Karpas-422 (cell line): ENCODE results near the gene PDGFRA. TPM values are rescaled to one million over a fixed set of nuclear protein-coding genes. Genes with fewer than 3 reads are reported as not detected.

ENCODE experiments used
- DNase-seq: peaks from one replicate; pipeline ENCODE4 v3.0.0-alpha.2; 2015
- H2AFZ ChIP-seq: fragments of 200-600 bp; sonication (generic); 2 replicates; pipeline ENCODE4 v1.6.1; 2014; ENCODE audit warnings: antibody characterized with exemption, low read length, mixed read lengths
- H3K27ac ChIP-seq: fragments of 200-600 bp; sonication (generic); 2 replicates; pipeline ENCODE4 v1.5.1; 2014; ENCODE audit warnings: mild to moderate bottlenecking, low read length, moderate library complexity
- H3K27me3 ChIP-seq: fragments of 200-600 bp; sonication (generic); 2 replicates; pipeline ENCODE4 v1.6.1; 2014; ENCODE audit warnings: low read length, mixed read lengths
- H3K36me3 ChIP-seq: fragments of 200-600 bp; sonication (generic); 2 replicates; pipeline ENCODE4 v1.6.1; 2014; ENCODE audit warnings: low read length, mixed read lengths; ENCODE audit not compliant: insufficient read depth
- H3K4me1 ChIP-seq: fragments of 200-600 bp; sonication (generic); 2 replicates; pipeline ENCODE4 v1.6.1; 2014; ENCODE audit warnings: mild to moderate bottlenecking, low read length, mixed read lengths
- H3K4me2 ChIP-seq: fragments of 200-600 bp; sonication (generic); 2 replicates; pipeline ENCODE4 v1.6.1; 2014; ENCODE audit warnings: low read length, low read depth, mild to moderate bottlenecking; ENCODE audit not compliant: poor library complexity, severe bottlenecking
- H3K4me3 ChIP-seq: fragments of 200-600 bp; sonication (generic); 2 replicates; pipeline ENCODE4 v1.5.1; 2014; ENCODE audit warnings: mild to moderate bottlenecking, antibody characterized with exemption, low read length, mixed read lengths
- H3K79me2 ChIP-seq: fragments of 200-600 bp; sonication (generic); 2 replicates; pipeline ENCODE4 v1.6.1; 2014; ENCODE audit warnings: mild to moderate bottlenecking, low read length, mixed read lengths
- H3K9ac ChIP-seq: fragments of 200-600 bp; sonication (generic); 2 replicates; pipeline ENCODE4 v1.6.0; 2014; ENCODE audit warnings: low read length
- H3K9me2 ChIP-seq: fragments of 200-600 bp; sonication (generic), shearing (Covaris generic); replicated peaks from 2 replicates; pipeline ENCODE4 v1.6.0; 2014; ENCODE audit warnings: mild to moderate bottlenecking, low read length, moderate library complexity; ENCODE audit not compliant: insufficient read depth
- H3K9me3 ChIP-seq: fragments of 300-700, 200-600 bp; sonication (generic); 2 replicates; pipeline ENCODE4 v1.6.1; 2014; ENCODE audit warnings: low read length, mixed read lengths
- H4K20me1 ChIP-seq: fragments of 200-600 bp; sonication (generic); 2 replicates; pipeline ENCODE4 v1.6.1; 2014; ENCODE audit warnings: mild to moderate bottlenecking, antibody characterized with exemption, low read length, low read depth; ENCODE audit not compliant: insufficient read depth
- total RNA-seq: library from RNA; depleted of rRNA; stranded (reverse); fragments of >200 nt; shearing (Covaris generic); gene quantifications from 2 replicates; pipeline ENCODE4 v1.2.3, GENCODE V29; 2014; ENCODE audit warnings: low replicate concordance; rRNA removed

PDGFRA gene
- not detected in 2 replicates for total RNA-seq

DNA sequence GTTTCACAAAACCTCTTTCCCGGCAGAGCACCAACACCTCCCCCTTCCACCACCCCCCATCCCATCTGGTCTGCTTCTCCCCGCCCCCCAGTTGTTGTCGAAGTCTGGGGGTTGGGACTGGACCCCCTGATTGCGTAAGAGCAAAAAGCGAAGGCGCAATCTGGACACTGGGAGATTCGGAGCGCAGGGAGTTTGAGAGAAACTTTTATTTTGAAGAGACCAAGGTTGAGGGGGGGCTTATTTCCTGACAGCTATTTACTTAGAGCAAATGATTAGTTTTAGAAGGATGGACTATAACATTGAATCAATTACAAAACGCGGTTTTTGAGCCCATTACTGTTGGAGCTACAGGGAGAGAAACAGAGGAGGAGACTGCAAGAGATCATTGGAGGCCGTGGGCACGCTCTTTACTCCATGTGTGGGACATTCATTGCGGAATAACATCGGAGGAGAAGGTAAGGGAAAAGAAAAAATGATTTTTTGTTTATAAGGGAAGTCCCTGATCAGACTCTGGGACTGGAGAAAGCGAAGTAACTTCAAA is at the start of gene PDGFRA:
Gene PDGFRA (plus strand): TSS at position 333 of the 541 bp plus-strand sequence. CDS start 29,476 bp downstream, outside the sequence.
- Histone ChIP-seq H3K79me2 (no peaks in the 10 kb centered on the region), H3K9me3 (no peaks in the 10 kb centered on the region), H3K9me2 (no peaks in the 10 kb centered on the region), H2AFZ (peak within 1 kb of the TSS; percentile 87), H3K36me3 (no peaks in the 10 kb centered on the region), H3K9ac (peak within 1 kb of the TSS; percentile 60), H4K20me1 (no peaks in the 10 kb centered on the region), H3K27ac (no peak within 1 kb of the TSS), H3K4me3 (peak within 1 kb of the TSS; percentile 70; the same call in 1 of the 2 replicates), H3K4me2 (peak within 1 kb of the TSS; percentile 92), H3K27me3 (no peaks in the 10 kb centered on the region), H3K4me1 (peaks cover 27% of the 10 kb centered on the region)
- DNase-seq = no peak

DNA sequence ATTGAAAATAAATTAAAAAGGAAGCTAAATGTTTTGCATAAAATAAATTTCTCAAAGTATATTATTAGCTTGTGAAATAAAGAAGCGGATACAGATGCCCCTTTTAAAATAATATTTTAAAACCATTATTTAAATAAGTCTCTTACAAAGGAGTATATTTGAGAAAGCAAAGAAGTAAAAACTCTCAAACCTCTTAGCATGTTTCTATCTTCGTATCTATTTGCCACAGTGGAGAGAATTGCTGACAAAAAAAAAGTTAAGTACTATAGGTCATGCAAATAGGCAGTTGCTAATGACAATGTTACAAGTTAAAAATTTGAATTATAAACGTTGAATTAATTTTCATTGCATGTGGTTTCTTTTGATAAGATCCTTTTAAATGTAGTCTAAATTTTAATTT is 44.5 kb upstream of the PDGFRA start:
- no peaks in the 10 kb centered on the region for H3K27me3 ChIP-seq
- no peaks in the 10 kb centered on the region for H3K9me2 ChIP-seq

DNA sequence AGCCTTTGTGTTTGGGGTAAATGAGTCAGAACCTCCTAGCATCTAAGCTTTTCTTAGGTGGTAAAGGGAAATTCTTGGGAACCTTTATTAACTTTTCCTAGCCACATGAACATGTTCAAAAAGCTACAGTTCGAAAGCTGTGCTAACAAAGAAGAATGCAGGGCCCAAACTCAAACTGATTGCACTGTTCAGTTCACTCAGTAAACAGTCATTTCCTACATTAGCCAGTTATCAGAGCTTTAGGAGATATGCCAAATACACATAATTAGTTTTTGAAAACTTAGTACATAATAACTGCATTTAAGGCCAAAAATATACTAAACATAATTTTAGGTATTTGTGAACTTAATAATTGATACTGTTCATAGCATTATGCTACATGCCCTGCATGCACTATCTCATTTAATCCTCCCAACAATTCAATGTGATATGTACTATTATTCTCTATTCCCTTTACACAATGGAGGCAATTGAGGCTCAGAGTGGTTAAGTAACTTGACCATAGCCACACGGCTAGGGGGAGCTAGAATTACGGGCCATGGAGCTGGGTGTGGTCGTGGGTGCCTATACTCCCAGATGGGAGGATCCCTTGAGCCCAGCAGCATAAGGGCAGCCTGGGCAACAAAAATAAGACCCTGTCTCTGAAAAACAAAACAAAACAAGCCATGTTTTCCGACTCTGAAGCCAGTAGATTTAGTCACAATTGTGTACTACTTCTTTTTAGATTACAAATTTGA is 43.9 kb upstream of the PDGFRA start:
- H3K4me3 ChIP-seq = no peak overlapping the region
- 0 out of 2 replicates have a peak overlapping the region, but pooled peaks have one; percentile 3 for H3K27ac ChIP-seq
- H3K9me2 ChIP-seq = no peaks in the 10 kb centered on the region
- no peaks in the 10 kb centered on the region for H4K20me1 ChIP-seq
- no peak for DNase-seq
- H3K27me3 ChIP-seq = no peaks in the 10 kb centered on the region
- H3K9ac ChIP-seq = no peak overlapping the region
- peak overlapping the region; percentile 34 for H3K4me2 ChIP-seq
- H3K36me3 ChIP-seq = no peaks in the 10 kb centered on the region
- no peaks in the 10 kb centered on the region for H3K79me2 ChIP-seq
- no peaks in the 10 kb centered on the region for H3K9me3 ChIP-seq
- peaks cover 26% of the 10 kb centered on the region for H3K4me1 ChIP-seq
- 0 out of 2 replicates have a peak overlapping the region, but pooled peaks have one; percentile 4 for H2AFZ ChIP-seq

More for the DNA sequence above, 44.5 kb upstream of the PDGFRA start:
- Histone ChIP-seq H3K4me1 (peaks cover 26% of the 10 kb centered on the region), H2AFZ (0 out of 2 replicates have a peak overlapping the region, but pooled peaks have one; percentile 4), H3K36me3 (no peaks in the 10 kb centered on the region), H4K20me1 (no peaks in the 10 kb centered on the region), H3K4me2 (peak overlapping the region; percentile 34), H3K4me3 (no peak overlapping the region), H3K9me3 (no peaks in the 10 kb centered on the region), H3K27ac (0 out of 2 replicates have a peak overlapping the region, but pooled peaks have one; percentile 3), H3K9ac (no peak overlapping the region), H3K79me2 (no peaks in the 10 kb centered on the region)
- peak; percentile 55 for DNase-seq

DNA sequence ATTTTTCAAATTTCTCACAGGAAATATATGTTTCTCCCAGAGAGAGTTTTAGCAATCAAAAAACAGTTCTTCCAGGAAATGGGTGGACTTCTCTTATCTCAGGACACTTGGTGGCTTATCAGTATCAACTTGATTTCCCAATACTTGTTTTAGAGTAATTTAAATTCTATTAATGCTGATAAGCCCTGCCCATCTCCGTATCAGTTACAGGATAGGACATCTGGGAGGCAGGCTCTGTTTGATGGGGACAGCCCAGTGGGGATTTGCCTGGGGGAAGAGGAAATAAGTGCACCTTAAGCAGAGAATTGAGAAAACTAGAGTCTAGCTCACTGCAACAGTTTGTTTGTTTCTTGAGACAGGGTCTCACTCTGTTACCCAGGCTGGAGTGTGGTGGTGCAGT is 43.2 kb upstream of the PDGFRA start:
- Histone ChIP-seq H3K79me2 (no peaks in the 10 kb centered on the region), H4K20me1 (no peaks in the 10 kb centered on the region), H3K9ac (no peak overlapping the region), H3K4me1 (peaks cover 26% of the 10 kb centered on the region), H2AFZ (no peak overlapping the region), H3K27me3 (no peaks in the 10 kb centered on the region), H3K9me3 (no peaks in the 10 kb centered on the region), H3K4me2 (no peak overlapping the region), H3K27ac (no peak overlapping the region), H3K4me3 (no peak overlapping the region), H3K9me2 (no peaks in the 10 kb centered on the region), H3K36me3 (no peaks in the 10 kb centered on the region)
- no peak for DNase-seq

DNA sequence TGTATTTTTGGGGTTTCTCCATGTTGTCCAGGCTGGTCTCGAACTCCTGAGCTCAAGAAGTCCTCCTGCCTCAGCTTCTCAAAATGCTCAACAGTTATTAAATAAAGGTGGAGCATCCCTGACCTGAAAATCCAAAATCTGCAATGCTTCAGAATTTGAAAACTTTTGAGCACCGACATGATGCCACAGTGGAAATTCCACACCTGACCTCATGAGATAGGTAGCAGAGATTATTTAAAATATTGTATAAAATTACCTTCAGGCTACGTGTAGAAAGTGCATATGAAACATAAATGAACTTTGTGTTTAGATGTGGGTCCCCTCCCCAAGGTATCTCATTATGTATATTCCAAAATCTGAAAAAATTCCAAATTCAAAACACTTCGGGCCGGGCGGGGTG is 42.7 kb upstream of the PDGFRA start:
- Histone ChIP-seq H3K79me2 (no peaks in the 10 kb centered on the region), H3K9me2 (no peaks in the 10 kb centered on the region), H3K9me3 (no peaks in the 10 kb centered on the region), H3K9ac (no peak overlapping the region), H3K4me1 (peaks cover 26% of the 10 kb centered on the region), H3K36me3 (no peaks in the 10 kb centered on the region), H3K27ac (no peak overlapping the region), H4K20me1 (no peaks in the 10 kb centered on the region), H2AFZ (no peak overlapping the region), H3K4me2 (no peak overlapping the region), H3K4me3 (no peak overlapping the region), H3K27me3 (no peaks in the 10 kb centered on the region)
- DNase-seq = no peak

DNA sequence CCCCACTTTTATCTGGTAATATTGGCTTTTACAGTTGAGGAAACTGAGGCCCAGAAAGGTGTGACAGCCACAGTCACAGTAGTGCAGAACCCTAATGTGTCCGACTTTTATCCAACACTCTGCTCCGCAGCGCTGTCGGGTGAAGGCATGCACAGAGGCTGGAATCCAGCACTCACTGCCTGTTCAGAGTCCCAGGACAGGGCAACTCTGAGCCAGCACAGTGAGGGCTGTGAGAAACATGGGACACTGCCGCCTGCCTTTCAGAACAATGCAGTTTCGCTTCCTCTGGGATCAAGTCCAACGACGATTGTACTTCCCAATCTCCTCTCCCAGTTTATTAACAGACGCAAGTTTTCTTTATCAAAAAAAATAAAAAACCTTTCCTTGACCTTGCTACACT is 41.9 kb upstream of the PDGFRA start:
- no peaks in the 10 kb centered on the region for H3K27me3 ChIP-seq
- H3K4me2 ChIP-seq = no peak overlapping the region
- no peaks in the 10 kb centered on the region for H3K79me2 ChIP-seq
- no peaks in the 10 kb centered on the region for H3K9me2 ChIP-seq
- H2AFZ ChIP-seq = no peak overlapping the region
- DNase-seq = no peak
- no peaks in the 10 kb centered on the region for H3K9me3 ChIP-seq
- no peaks in the 10 kb centered on the region for H3K36me3 ChIP-seq
- H3K4me1 ChIP-seq = peaks cover 29% of the 10 kb centered on the region
- H3K27ac ChIP-seq = no peak overlapping the region
- no peak overlapping the region for H3K9ac ChIP-seq
- no peak overlapping the region for H3K4me3 ChIP-seq
- no peaks in the 10 kb centered on the region for H4K20me1 ChIP-seq

DNA sequence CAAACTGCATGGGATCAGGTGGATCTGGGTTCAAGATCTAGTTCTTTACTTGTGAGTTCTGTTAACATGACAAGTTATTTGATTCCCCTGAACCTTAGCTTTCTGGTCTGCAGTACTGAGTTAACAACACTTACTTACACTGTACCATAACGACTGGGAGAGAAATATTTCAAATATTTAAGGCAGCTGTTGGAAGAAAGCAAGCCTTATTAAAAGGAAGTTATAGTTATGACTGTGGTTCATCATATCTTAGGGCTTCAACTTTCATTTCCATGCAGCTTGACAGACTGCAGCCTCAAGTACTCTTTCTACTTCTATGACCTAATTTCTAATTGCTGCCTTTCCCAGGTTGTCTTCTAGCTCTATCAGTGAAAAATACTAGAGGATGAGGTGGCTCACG is 40.0 kb upstream of the PDGFRA start:
- Histone ChIP-seq H3K27ac (no peak overlapping the region), H3K79me2 (no peaks in the 10 kb centered on the region), H3K9me3 (no peaks in the 10 kb centered on the region), H3K27me3 (no peaks in the 10 kb centered on the region), H4K20me1 (no peaks in the 10 kb centered on the region), H3K9me2 (no peaks in the 10 kb centered on the region), H3K36me3 (no peaks in the 10 kb centered on the region), H3K4me3 (no peak overlapping the region), H3K9ac (no peak overlapping the region), H3K4me1 (peaks cover 27% of the 10 kb centered on the region), H3K4me2 (no peak overlapping the region), H2AFZ (no peak overlapping the region)
- DNase-seq = no peak

DNA sequence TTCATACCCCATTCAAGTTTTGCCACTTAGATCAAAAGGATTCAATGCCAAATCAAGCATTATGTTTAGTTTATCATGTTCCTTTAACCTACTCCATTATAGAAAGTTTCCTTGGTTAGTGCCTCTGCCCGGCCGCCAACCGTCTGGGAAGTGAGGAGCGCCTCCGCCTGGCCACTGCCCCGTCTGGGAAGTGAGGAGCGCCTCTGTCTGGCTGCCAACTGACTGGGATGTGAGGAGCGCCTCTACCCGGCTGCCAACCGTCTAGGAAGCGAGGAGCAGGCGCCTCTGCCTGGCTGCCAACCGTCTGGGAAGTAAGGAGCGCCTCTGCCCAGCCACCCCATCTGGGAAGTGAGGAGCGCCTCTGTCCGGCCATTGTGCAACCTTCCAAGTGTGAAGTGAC is 36.3 kb upstream of the PDGFRA start:
- no peak for DNase-seq
- Histone ChIP-seq H3K36me3 (no peaks in the 10 kb centered on the region), H3K9ac (no peak overlapping the region), H3K79me2 (no peaks in the 10 kb centered on the region), H4K20me1 (no peaks in the 10 kb centered on the region), H3K27ac (no peak overlapping the region), H3K4me3 (no peak overlapping the region), H2AFZ (no peak overlapping the region), H3K4me2 (no peak overlapping the region), H3K9me2 (no peaks in the 10 kb centered on the region), H3K27me3 (no peaks in the 10 kb centered on the region), H3K4me1 (peaks cover 7% of the 10 kb centered on the region), H3K9me3 (no peaks in the 10 kb centered on the region)
